GM23248 (cell line): ENCODE measurements around the gene OR3A1.
"Not testable (repeated sequence)": the region's sequence is repeated elsewhere in the genome, so short reads cannot be mapped to it uniquely, and the experiment has no call there.

Experiments
- EZH2 ChIP-seq: fragments of 200-600 bp; sonication (generic); IDR thresholded peaks from 2 replicates; pipeline ENCODE4 v1.6.1; 2018; ENCODE audit warnings: antibody characterized with exemption, mild to moderate bottlenecking; ENCODE audit not compliant: insufficient read depth, poor library complexity, severe bottlenecking
- EZH2phosphoT487 ChIP-seq: fragments of 200-600 bp; sonication (generic); IDR thresholded peaks from 2 replicates; pipeline ENCODE4 v1.6.1; 2018; ENCODE audit warnings: antibody characterized with exemption, moderate library complexity, mild to moderate bottlenecking, low read depth; ENCODE audit not compliant: insufficient read depth

- TF ChIP-seq EZH2, EZH2phosphoT487: not testable (repeated sequence)
Measured at GRCh38 chr17:3244841-3245240, 53.3 kb downstream of the OR3A1 start.
